NCI-H82 (cell line): ENCODE results near the gene CHRNA9.

ENCODE experiments used
- DNase-seq: peaks from one replicate; lab custom pipeline; 2025; lab: John Stamatoyannopoulos, UW

CHRNA9 gene

DNA sequence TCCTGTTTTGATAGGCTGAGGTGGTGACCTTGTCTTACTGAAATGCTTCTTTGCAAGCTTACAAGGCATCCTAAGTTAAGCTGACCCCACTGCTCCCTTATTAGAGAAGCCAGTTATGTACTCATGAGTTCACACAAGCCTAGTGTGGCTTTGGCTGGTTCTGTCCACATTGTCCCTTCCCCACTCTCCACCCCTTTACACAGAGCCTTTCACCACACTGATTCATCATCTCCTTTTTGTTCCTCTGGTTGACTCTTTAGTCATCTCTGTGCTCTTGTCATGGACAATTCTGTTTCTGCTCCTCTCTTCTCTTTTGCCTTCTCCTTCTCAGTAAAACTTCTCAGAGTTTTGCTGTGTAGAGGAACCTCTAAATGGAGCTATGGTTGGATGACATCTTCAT, 4.9 kb downstream of the CHRNA9 start:
- no peak for DNase-seq

DNA sequence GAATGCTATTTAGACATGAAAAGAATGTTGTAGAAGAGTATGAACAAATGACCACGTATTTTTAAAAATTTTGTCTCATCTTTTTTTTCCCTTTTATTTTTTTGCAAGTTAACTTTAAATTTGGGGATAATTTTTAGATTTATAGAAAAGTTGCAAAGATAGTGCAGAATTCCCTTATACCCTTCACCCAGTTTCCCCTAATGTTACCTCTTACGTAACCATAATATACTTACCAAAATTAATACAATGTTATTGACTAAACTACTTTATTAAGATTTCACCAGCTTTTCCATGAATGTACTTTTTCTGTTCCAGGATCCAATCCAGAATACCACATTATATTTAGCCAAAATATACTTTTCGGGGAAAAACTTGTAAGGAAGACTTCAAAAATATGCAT, 12.3 kb downstream of the CHRNA9 start:
- no peak for DNase-seq

DNA sequence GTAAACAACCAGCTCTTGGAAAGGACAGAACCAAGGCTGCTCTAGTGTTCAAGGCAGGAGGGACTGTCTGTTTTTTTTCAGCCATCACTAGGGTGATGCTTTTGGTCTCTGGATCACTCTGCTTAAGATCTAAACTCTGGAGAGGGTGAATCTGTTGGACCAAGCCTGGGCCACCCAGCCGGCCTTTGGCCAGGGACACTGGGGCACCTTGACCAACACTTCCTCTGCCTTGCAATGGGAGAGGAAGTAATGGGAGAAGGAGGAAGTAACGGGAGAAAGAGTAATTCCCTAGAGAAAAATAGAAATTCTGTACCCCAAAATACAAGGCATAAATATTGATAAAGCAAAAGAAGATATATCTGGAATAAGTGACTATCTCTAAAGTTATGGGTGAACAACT, 12.9 kb downstream of the CHRNA9 start:
- no peak for DNase-seq

GRCh38 chr4:40349561-40350198, 14.5 kb downstream of the CHRNA9 start:
- no peak for DNase-seq

DNA sequence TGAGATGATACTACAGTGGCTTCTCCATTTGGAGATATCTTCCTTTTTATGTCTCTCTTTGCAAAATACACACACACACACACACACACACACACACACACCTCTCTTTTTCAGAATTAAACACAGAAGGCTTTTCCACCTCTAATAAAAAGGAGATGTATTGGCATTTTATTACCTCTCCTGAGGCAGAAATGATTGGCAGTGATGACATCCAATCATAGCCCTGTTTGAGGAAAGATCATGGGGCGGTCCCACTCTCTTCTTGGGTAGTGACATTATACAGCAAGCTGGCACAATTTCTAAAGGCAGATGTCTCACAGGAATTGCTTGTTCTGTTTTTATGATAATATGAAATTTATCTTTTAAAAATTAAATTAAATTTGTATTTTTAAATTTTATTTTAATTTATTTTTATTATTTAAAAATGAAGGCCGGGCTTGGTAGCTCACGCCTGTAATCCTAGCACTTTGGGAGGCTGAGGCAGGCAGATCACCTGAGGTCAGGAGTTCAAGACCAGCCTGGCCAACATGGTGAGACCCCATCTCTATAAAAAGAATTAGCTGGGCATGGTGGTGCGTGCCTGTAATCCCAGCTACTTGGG, 15.6 kb downstream of the CHRNA9 start:
- DNase-seq: no peak

- no peak for DNase-seq
These were observed 19.0 kb downstream of the CHRNA9 start for GRCh38 chr4:40354158-40354557.

- DNase-seq: no peak
These were observed 20.0 kb downstream of the CHRNA9 start for GRCh38 chr4:40355131-40355530.

DNA sequence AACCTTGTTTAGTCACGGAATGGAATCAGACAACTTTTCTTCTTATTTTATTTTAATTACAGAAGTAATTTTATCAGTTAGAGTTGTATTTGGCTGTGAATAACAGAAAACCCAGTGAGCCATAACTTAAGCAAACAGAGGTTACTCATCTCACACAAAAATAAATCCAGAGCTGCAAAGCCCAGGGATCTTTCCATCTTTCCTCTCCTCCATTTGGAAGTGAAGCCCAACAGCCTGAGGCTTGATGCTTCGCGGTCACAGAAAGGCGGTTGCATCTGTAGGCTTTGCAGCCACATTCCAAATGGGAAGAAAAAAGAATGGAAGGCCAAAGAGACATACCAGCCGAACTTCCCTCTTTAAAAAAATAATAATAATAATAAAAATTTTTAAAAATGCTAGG, 22.6 kb downstream of the CHRNA9 start:
- no peak for DNase-seq

DNA sequence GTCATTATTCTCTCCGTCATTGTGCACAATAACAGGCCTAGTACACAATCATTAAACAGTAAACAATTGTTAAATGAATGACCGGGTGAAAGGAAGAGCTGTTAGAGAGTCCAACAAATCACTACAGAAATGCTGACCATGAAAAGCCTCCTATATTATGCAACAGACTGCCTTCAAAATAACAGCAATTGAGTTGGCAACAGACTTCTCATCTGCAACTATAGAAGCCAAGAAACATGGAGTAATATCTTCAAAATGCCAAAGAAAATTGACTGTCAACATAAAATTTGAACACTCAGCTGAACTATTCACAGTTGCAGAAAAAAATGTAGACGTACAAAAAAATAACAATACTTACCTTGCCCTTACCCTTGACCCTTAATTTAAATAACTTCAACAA, 26.2 kb downstream of the CHRNA9 start:
- no peak for DNase-seq

DNA sequence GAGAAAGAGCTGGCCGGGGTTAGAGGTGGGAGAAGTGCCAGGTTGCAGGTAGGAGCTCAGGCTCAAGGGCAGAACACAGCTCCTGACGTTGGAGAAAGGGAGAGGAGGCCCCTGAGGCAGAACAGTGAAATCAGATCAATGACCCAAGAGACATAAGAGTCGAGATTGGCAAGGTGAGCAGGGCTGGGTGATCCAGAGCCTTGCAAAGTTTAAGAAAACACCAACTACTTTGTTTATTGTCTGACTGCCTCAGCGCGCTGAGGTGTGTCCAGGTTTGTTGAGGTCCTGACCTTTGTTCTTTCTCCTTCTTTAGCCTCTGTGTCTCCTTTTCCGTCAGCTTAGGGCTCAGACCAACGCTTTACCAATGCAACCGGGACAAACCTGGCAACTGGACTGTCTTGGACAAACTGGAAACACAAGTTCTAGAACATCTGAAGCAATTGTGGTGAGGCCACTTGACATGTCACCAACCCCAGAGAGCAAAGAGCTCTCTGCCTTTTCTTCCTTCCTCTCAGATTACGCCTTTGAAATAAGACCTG, 28.3 kb downstream of the CHRNA9 start:
- DNase-seq: no peak

DNA sequence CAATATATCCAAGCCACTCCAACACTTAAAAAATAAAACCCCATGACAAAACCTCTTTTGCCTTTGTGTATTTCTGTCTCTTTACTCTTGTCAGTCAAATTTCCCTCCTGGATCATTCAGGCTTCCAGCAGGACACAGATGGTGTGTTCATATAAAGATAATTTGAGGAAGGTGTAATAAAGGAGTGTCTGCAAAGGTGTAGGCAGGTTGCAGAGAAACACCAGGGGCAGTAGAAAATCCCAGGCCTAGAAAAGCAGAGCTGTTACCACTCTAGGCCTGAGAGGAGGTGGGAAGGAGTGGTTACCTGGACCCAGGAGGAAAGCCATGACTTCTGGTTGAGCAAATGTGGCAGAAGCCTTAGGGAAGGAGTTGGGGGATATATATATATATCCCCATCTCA, 28.8 kb downstream of the CHRNA9 start:
- no peak for DNase-seq

DNA sequence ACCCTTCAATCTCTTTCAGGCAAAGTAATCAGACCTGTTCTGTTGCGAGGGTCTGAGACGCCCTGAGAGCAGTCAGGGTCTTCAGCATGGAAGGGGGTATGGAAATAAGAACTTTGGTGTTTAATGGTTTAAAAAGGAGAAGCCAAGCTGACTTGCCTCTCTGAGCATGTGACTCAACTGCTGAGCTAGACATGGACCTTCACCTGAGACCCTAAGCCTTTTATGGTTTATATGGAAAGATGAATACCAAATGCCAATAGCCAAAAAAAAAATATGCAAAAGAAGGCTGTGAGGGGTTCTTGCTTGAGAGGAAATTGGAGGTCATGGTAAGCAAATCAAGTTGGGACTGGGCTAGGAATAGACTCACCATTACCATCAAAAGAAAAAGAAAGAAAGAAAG, 30.6 kb downstream of the CHRNA9 start:
- DNase-seq: no peak

- no peak for DNase-seq
These were observed 32.3 kb downstream of the CHRNA9 start for GRCh38 chr4:40367451-40367850.

GRCh38 chr4:40369437-40370274, 34.5 kb downstream of the CHRNA9 start:
- DNase-seq: no peak

GRCh38 chr4:40372651-40373050, 37.5 kb downstream of the CHRNA9 start:
- no peak for DNase-seq

- no peak for DNase-seq
These were observed 38.5 kb downstream of the CHRNA9 start for GRCh38 chr4:40373636-40374035.

GRCh38 chr4:40375095-40375494, 40.0 kb downstream of the CHRNA9 start:
- DNase-seq: no peak

GRCh38 chr4:40375620-40376019, 40.5 kb downstream of the CHRNA9 start:
- no peak for DNase-seq

DNA sequence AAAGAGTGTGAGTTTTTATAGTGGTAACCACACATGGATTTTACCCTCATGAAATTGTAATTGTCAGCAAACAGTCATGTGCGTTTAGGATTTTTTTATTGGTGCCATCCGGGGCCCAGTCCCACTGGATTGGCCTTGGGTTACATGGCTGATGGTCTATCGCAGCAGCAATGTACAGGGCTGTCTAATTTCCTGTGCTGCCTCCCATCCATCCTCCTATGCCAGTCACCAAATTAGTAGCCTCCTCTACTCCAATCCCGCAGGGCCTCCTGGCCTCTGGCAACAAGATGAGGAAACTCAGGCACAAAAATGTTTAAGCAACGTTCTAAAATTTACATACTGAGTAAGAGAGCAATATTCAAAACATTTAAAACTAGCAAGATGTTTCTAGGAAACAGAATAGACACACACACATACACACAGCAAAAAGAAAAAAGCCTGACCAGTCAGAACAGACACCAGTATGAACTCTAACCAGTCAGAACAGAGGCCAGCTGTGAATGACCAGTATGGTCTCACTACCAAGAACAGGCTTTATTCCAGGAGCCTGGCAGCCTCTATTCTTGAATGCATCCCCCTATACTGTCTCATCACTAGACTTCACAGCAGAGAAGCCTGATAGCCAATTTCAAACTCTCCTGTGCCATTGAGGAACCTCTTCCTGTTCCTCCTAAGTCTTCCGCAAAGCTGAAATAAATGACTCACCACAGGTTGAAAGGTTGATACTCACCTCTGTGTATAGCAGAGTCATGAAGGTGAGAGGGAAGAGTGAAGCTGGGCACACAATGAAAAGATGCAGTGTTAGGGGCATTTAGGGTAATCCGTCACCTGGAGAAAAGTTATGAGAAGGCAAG, 42.6 kb downstream of the CHRNA9 start:
- DNase-seq: no peak

DNA sequence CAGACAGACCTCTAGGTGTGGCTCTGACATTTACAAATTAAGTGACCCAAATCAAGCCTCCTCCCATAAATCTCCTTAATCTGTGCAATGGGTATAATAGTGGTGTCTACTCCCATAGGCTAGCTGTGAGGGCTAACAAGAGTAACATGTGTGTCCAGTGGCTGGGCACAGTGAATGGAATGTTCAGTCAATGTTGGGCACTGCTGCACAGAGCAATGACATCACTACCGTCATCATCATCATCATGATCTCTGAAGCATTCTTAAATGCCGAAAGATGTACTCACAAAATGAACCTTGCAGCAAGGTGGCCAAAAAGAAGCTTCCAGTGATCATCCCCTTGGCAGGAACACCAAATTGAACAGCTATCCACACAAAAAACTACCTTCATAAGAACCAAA, 43.5 kb downstream of the CHRNA9 start:
- DNase-seq: no peak

GRCh38 chr4:40379248-40379647, 44.1 kb downstream of the CHRNA9 start:
- DNase-seq: no peak

- DNase-seq: no peak
These were observed 45.5 kb downstream of the CHRNA9 start for GRCh38 chr4:40380647-40381046.
